ENCODE measurements around the gene LGR4.
"Not testable (repeated sequence)": the region's sequence is repeated elsewhere in the genome, so short reads cannot be mapped to it uniquely, and the experiment has no call there.

GRCh38 chr11:27321340-27321739, 151.2 kb downstream of the LGR4 start:
- TF ChIP-seq CTCF, POLR2A (IDR thresholded peaks at IDR 0.05): not testable (repeated sequence)
